Kidney (tissue), 14 donors: ENCODE data around the gene NBEAL2. TPM values are rescaled to one million over a fixed set of nuclear protein-coding genes. Genes with fewer than 3 reads are reported as not detected.

Experiments
- DNase-seq, 5 donors: peaks; one replicate each; pipeline ENCODE4 v3.0.0-alpha.2; 2013 to 2020
- FAIRE-seq: peaks from 2 replicates; lab custom pipeline; 2012; peaks lifted over from hg19 to GRCh38; lab: Jason Lieb, UNC
- H3K27ac ChIP-seq, 2 donors: one replicate each; pipeline ENCODE4 v1.7.0; 2013; ENCODE audit warnings: low read depth in 2 of 2, low read length in 2 of 2, inconsistent platforms in 1 of 2
- H3K27me3 ChIP-seq: one replicate; pipeline ENCODE4 v1.7.1; 2013; ENCODE audit warnings: low read length, inconsistent platforms; ENCODE audit not compliant: control insufficient read depth, insufficient read depth
- H3K36me3 ChIP-seq, 3 donors: one replicate each; pipeline versions ENCODE4 v1.7.0 to v1.7.1; 2013; ENCODE audit warnings: low read length in 3 of 3, control low read depth in 1 of 3, inconsistent platforms in 1 of 3; ENCODE audit not compliant: insufficient read depth in 3 of 3, control insufficient read depth in 2 of 3
- H3K4me1 ChIP-seq, 3 donors: one replicate each; pipeline versions ENCODE4 v1.7.0 to v1.7.1; 2013; ENCODE audit warnings: low read length in 3 of 3, inconsistent platforms in 1 of 3, low read depth in 1 of 3; ENCODE audit not compliant: control insufficient read depth in 2 of 3, insufficient read depth in 2 of 3
- H3K4me3 ChIP-seq, 3 donors: one replicate each; pipeline versions ENCODE4 v1.7.0 to v1.8.1; 2013; ENCODE audit warnings: low read length in 3 of 3, control low read depth in 1 of 3, inconsistent platforms in 1 of 3
- H3K9ac ChIP-seq, 3 donors: one replicate each; pipeline versions ENCODE4 v1.7.0 to v1.7.1; 2013; ENCODE audit warnings: low read length in 3 of 3, control low read depth in 1 of 3, inconsistent platforms in 1 of 3
- H3K9me3 ChIP-seq, 3 donors: one replicate each; pipeline versions ENCODE4 v1.7.0 to v1.7.1; 2013; ENCODE audit warnings: low read length in 3 of 3, control low read depth in 1 of 3, inconsistent platforms in 1 of 3; ENCODE audit not compliant: control insufficient read depth in 2 of 3, insufficient read depth in 1 of 3
- intact Hi-C: fragments of 100-400 bp; cut with DNase I; formaldehyde crosslinking; loops from one replicate; pipeline ENCODE4 v1.11.1; 2022
- polyA plus RNA-seq: library from polyadenylated mRNA; stranded (reverse); fragments of 350-450 nt; fragmentation: Illumina TruSeq; extraction: RNeasy Lipid Tissue Mini Kit (QIAGEN cat#74804); gene quantifications from one replicate; pipeline ENCODE4 v1.2.3, GENCODE V29; 2014; ENCODE audit warnings: low read depth, low replicate concordance; ENCODE audit not compliant: insufficient read depth
- total RNA-seq: library from RNA; stranded (reverse); fragmentation: NEBNext Ultra II Directional; extraction: Animal tissue kit (Norgen Biotek cat#: 25700); gene quantifications from one replicate; pipeline ENCODE4 v1.2.1, GENCODE V29; 2021
- TF ChIP-seq, protein P1 (sequence below): IDR thresholded peaks from 3 replicates; pipeline ENCODE4 v1.5.1; 2012; ENCODE audit warnings: mild to moderate bottlenecking, moderate library complexity, borderline replicate concordance; ENCODE audit not compliant: insufficient read depth; ENCODE audit errors: extremely low read depth
- donor health status: control.
- donor health status: control.
- donor health status: control.
- donor health status: control.
- donor health status: control.
- donor health status: DM: yes; HTN: yes; CAD: no.
- donor health status: Normal renal cell carcinoma (clear cell type).

Gene NBEAL2
- total and polyA plus RNA-seq, 2 donors from 2014 or later, result 25.7 to 82.8 TPM

DNA sequence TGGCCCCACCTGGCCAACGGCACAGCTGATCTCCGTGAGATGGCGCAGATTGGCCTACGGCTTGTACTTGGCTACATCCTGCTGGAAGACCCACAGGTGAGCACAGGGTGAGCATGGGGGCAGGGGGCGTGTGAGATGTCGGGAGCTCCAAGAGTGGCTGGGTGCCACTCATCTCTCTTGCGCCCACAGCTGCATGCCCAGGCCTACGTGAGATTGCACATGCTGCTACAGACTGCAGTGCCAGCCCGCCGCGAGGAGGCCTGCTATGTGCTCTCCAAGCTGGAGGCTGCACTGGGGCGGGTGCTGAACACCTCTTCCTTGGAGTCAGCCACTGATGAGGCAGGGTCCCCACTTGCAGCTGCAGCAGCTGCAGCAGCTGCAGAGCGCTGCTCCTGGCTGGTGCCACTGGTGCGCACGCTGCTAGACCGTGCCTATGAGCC lies 22.3 kb downstream of the NBEAL2 start:
- FAIRE-seq (no peak), DNase-seq (peak in 1 of 5 donors; percentile 68)
- H3K9me3 ChIP-seq, result no peaks in the 10 kb centered on the region
- TF ChIP-seq, protein P1, sequence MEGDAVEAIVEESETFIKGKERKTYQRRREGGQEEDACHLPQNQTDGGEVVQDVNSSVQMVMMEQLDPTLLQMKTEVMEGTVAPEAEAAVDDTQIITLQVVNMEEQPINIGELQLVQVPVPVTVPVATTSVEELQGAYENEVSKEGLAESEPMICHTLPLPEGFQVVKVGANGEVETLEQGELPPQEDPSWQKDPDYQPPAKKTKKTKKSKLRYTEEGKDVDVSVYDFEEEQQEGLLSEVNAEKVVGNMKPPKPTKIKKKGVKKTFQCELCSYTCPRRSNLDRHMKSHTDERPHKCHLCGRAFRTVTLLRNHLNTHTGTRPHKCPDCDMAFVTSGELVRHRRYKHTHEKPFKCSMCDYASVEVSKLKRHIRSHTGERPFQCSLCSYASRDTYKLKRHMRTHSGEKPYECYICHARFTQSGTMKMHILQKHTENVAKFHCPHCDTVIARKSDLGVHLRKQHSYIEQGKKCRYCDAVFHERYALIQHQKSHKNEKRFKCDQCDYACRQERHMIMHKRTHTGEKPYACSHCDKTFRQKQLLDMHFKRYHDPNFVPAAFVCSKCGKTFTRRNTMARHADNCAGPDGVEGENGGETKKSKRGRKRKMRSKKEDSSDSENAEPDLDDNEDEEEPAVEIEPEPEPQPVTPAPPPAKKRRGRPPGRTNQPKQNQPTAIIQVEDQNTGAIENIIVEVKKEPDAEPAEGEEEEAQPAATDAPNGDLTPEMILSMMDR, result no peak
- H3K4me3 ChIP-seq, result no peak overlapping the region
- H3K36me3 ChIP-seq, result peaks cover 0 to 42% (median 21%) of the 10 kb centered on the region in 3 donors
- no peak overlapping the region for H3K27ac ChIP-seq
- no peak overlapping the region for H3K9ac ChIP-seq
- no peaks in the 10 kb centered on the region for H3K27me3 ChIP-seq
- H3K4me1 ChIP-seq, result peaks cover 0 to 4% (median 3%) of the 10 kb centered on the region in 3 donors
- intact Hi-C loops, result no loop called here

DNA sequence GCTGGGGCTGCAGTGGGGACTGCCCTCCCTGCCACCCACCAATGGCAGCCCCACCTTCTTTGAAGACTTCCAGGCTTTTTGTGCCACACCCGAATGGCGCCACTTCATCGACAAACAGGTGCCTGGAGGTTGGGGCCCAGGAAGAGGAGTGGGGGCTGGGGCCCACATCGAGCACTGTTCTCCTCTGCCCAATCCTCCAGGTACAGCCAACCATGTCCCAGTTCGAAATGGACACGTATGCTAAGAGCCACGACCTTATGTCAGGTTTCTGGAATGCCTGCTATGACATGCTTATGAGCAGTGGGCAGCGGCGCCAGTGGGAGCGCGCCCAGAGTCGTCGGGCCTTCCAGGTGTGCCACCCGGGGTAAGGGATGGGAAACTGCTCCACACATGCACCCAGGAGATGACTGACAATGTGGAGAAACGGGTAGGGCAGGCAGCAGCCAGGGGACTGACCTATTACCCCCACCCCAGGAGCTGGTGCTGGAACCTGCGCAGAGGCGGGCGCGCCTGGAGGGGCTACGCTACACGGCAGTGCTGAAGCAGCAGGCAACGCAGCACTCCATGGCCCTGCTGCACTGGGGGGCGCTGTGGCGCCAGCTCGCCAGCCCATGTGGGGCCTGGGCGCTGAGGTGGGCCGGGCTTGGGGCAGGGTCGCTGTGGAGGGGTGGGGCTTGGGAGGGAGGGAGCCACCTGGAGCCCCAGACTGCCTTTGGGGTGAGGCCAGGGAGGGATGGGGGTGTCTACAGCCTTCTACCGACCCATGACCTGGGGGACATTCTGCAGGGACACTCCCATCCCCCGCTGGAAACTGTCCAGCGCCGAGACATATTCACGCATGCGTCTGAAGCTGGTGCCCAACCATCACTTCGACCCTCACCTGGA lies 22.9 kb downstream of the NBEAL2 start:
- no peak overlapping the region for H3K9ac ChIP-seq
- FAIRE-seq (no peak), DNase-seq (peak in 2 of 5 donors; percentile 43 to 67)
- TF ChIP-seq, protein P1, result no peak
- intact Hi-C loops, result no loop called here
- no peaks in the 10 kb centered on the region for H3K27me3 ChIP-seq
- H3K27ac ChIP-seq, result no peak overlapping the region
- no peaks in the 10 kb centered on the region for H3K9me3 ChIP-seq
- peaks cover 0 to 41% (median 21%) of the 10 kb centered on the region in 3 donors for H3K36me3 ChIP-seq
- peaks cover 0 to 4% (median 3%) of the 10 kb centered on the region in 3 donors for H3K4me1 ChIP-seq
- no peak overlapping the region for H3K4me3 ChIP-seq

DNA sequence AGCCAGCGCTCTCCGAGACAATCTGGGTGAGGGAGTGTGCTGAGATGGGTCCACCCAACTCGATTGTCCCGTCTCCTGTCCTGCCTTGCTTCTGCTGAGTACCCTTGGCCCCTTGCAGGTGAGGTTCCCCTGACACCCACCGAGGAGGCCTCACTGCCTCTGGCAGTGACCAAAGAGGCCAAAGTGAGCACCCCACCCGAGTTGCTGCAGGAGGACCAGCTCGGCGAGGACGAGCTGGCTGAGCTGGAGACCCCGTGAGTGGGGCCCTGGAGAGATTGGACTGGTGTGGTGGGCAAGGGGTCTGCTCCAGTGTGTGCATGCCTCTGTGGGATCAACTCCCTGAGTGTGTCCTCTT lies 23.6 kb downstream of the NBEAL2 start:
- no peak overlapping the region for H3K4me3 ChIP-seq
- TF ChIP-seq, protein P1, result no peak
- intact Hi-C loops, result no loop called here
- H3K4me1 ChIP-seq, result peaks cover 0 to 4% (median 3%) of the 10 kb centered on the region in 3 donors
- H3K9ac ChIP-seq, result no peak overlapping the region
- H3K27me3 ChIP-seq, result no peaks in the 10 kb centered on the region
- H3K27ac ChIP-seq, result no peak overlapping the region
- DNase-seq (peak in 2 of 5 donors; percentile 31 to 41), FAIRE-seq (no peak)
- peaks cover 0 to 41% (median 21%) of the 10 kb centered on the region in 3 donors for H3K36me3 ChIP-seq
- no peaks in the 10 kb centered on the region for H3K9me3 ChIP-seq
